Endothelial cell of umbilical vein (primary cell): Measurements from ENCODE around the gene PIK3C2G. TPM values are rescaled to one million over a fixed set of nuclear protein-coding genes. Genes with fewer than 3 reads are reported as not detected.

Experiments
- BruUV-seq: library from RNA; stranded (reverse); fragments of 400-500 nt; replicated peaks from 2 replicates; lab custom pipeline; 2021; lab: Mats Ljungman, UMichigan
- CTCF ChIA-PET: fragments of 300-600, 350-600 bp; sonication (Branson Sonifier 250); formaldehyde crosslinking; loops from one replicate; lab custom pipeline; 2021; ENCODE audit warnings: antibody characterized with exemption, inconsistent platforms; lab: Charles Lee
- POLR2A ChIA-PET: fragments of 300-600, 350-600 bp; sonication (Branson Sonifier 250); formaldehyde crosslinking; loops from one replicate; lab custom pipeline; 2021; ENCODE audit warnings: antibody characterized with exemption, inconsistent platforms; lab: Charles Lee
- DNase-seq: peaks from one replicate; pipeline ENCODE4 v3.0.0-alpha.2; 2011; ENCODE audit warnings: low read depth, low spot score
- FAIRE-seq: peaks from 2 replicates; lab custom pipeline; 2011; peaks lifted over from hg19 to GRCh38; lab: Jason Lieb, UNC
- H2AFZ ChIP-seq: 2 replicates; pipeline ENCODE4 v1.6.0; 2012; ENCODE audit warnings: low read depth, low read length, control low read depth, inconsistent platforms
- H3K27ac ChIP-seq: 2 replicates; pipeline ENCODE4 v1.5.1; 2011; ENCODE audit warnings: low read depth, mild to moderate bottlenecking, control low read depth, low read length, moderate library complexity; ENCODE audit not compliant: insufficient read depth
- H3K27me3 ChIP-seq, 2 experiments: 2 replicates each; pipeline versions ENCODE4 v1.6.0 to v1.6.1; 2011; ENCODE audit warnings: low read length in 2 of 2, mixed read lengths in 1 of 2; ENCODE audit not compliant: control insufficient read depth in 2 of 2, insufficient read depth in 2 of 2
- H3K36me3 ChIP-seq, 2 experiments: 2 replicates in 1 of 2; 3 replicates in 1 of 2; pipeline ENCODE4 v1.5.1; 2011; ENCODE audit warnings: low read length in 2 of 2, mild to moderate bottlenecking in 1 of 2, moderate library complexity in 1 of 2; ENCODE audit not compliant: control insufficient read depth in 2 of 2, insufficient read depth in 2 of 2; ENCODE audit errors: extremely low read depth in 1 of 2
- H3K4me1 ChIP-seq: 3 replicates; pipeline ENCODE4 v1.5.1; 2011; ENCODE audit warnings: mild to moderate bottlenecking, low read length; ENCODE audit not compliant: control insufficient read depth, insufficient read depth; ENCODE audit errors: extremely low read depth
- H3K4me2 ChIP-seq: 2 replicates; pipeline ENCODE4 v1.6.1; 2011; ENCODE audit warnings: low read length, control low read depth, mixed read lengths; ENCODE audit not compliant: insufficient read depth
- H3K4me3 ChIP-seq, 3 experiments: fragments of 200-600 bp in 1 of 3; sonication (generic), shearing (Covaris generic) in 1 of 3; replicated peaks in 1 of 3; 2 replicates each; pipeline ENCODE4 v1.5.1; 2011 to 2016; ENCODE audit warnings: control low read depth in 3 of 3, low read length in 3 of 3, mild to moderate bottlenecking in 2 of 3, inconsistent platforms in 1 of 3, low read depth in 1 of 3, moderate library complexity in 1 of 3; ENCODE audit not compliant: insufficient read depth in 1 of 3
- H3K79me2 ChIP-seq: 2 replicates; pipeline ENCODE4 v1.6.0; 2012; ENCODE audit warnings: low read length, inconsistent platforms; ENCODE audit not compliant: control insufficient read depth, insufficient read depth
- H3K9ac ChIP-seq: replicated peaks from 2 replicates; pipeline ENCODE3; 2011; ENCODE audit warnings: low read length, control low read depth; ENCODE audit not compliant: insufficient read depth; ENCODE audit errors: extremely low read depth
- H3K9me1 ChIP-seq: replicated peaks from 3 replicates; pipeline ENCODE4 v1.6.0; 2011; ENCODE audit warnings: mild to moderate bottlenecking, low read length; ENCODE audit not compliant: control insufficient read depth, insufficient read depth; ENCODE audit errors: extremely low read depth
- H3K9me3 ChIP-seq: replicated peaks from 2 replicates; pipeline ENCODE4 v1.5.1; 2012; ENCODE audit warnings: low read length, inconsistent platforms; ENCODE audit not compliant: control insufficient read depth, insufficient read depth
- H4K20me1 ChIP-seq: replicated peaks from 2 replicates; pipeline ENCODE3; 2011; ENCODE audit warnings: mild to moderate bottlenecking, low read length; ENCODE audit not compliant: control insufficient read depth, insufficient read depth; ENCODE audit errors: extremely low read depth
- CTCF ChIP-seq, 2 donors: IDR thresholded peaks; 1 replicate in 1 of 2; 2 replicates in 1 of 2; pipeline ENCODE4 v1.5.1; 2011; ENCODE audit warnings: low read length in 2 of 2, mild to moderate bottlenecking in 2 of 2, moderate library complexity in 2 of 2, control low read depth in 1 of 2, inconsistent platforms in 1 of 2, low read depth in 1 of 2; ENCODE audit not compliant: insufficient read depth in 1 of 2; ENCODE audit errors: extremely low read depth in 1 of 2
- EZH2 ChIP-seq: IDR thresholded peaks from 2 replicates; pipeline ENCODE4 v1.6.1; 2012; ENCODE audit warnings: borderline replicate concordance, low read depth, mild to moderate bottlenecking, moderate library complexity, low read length, inconsistent platforms; ENCODE audit not compliant: severe bottlenecking
- FOS ChIP-seq: IDR thresholded peaks from 2 replicates; pipeline ENCODE4 v1.6.1; 2011; ENCODE audit warnings: mild to moderate bottlenecking, low read length, moderate library complexity, borderline replicate concordance; ENCODE audit not compliant: insufficient read depth
- GATA2 ChIP-seq: IDR thresholded peaks from 2 replicates; pipeline ENCODE4 v1.7.0; 2011; ENCODE audit warnings: low read depth, mild to moderate bottlenecking, moderate library complexity, mixed read lengths, low read length; ENCODE audit not compliant: insufficient read length, insufficient read depth
- JUN ChIP-seq: IDR thresholded peaks from 2 replicates; pipeline ENCODE4 v1.6.1; 2011; ENCODE audit warnings: borderline replicate concordance, low read depth; ENCODE audit not compliant: insufficient read length, insufficient read depth
- MAX ChIP-seq: IDR thresholded peaks from 2 replicates; pipeline ENCODE4 v1.6.1; 2011; ENCODE audit not compliant: insufficient read depth, insufficient read length
- MYC ChIP-seq: IDR thresholded peaks from one replicate; pipeline ENCODE4 v1.6.1; 2011; ENCODE audit warnings: mild to moderate bottlenecking, low read depth, low read length
- POLR2A ChIP-seq: IDR thresholded peaks from 2 replicates; pipeline ENCODE4 v1.6.1; 2012; ENCODE audit warnings: low read depth, mild to moderate bottlenecking, control low read depth, low read length
- POLR2AphosphoS5 ChIP-seq: IDR thresholded peaks from 2 replicates; pipeline ENCODE4 v1.6.1; 2012; ENCODE audit warnings: low read depth, mild to moderate bottlenecking, control low read depth, low read length, moderate library complexity; ENCODE audit not compliant: insufficient read depth
- dilution Hi-C: fragments of 300-500 bp; cut with MboI; formaldehyde crosslinking; loops from one replicate; pipeline ENCODE4 v1.15.0; 2019; ENCODE audit warnings: low sequenced_read_pairs; ENCODE audit not compliant: extremely low pct_ligation_motif_present
- intact Hi-C: fragments of 100-400 bp; cut with micrococcal nuclease; formaldehyde crosslinking; loops from one replicate; pipeline ENCODE4 v1.10.0; 2022
- polyA plus RNA-seq, 4 experiments: library from polyadenylated mRNA; depleted of rRNA in 3 of 4; stranded (reverse) in 3 of 4; unstranded in 1 of 4; fragments of >200 nt; gene quantifications; 2 replicates each; pipeline versions ENCODE4 v1.2.1 to v1.2.3, GENCODE V29; 2011 to 2012; ENCODE audit warnings: missing spikeins in 1 of 4
- total RNA-seq: library from RNA; stranded (reverse); gene quantifications from 2 replicates; pipeline ENCODE4 v1.2.3, GENCODE V29; 2021

PIK3C2G gene
- total and polyA plus RNA-seq, 2 donors (not counting 3 experiments of a cell fraction or from before 2014, with no cell fraction given): not detected

- POLR2A ChIA-PET: no interaction called here
- dilution Hi-C loops: no loop called here
- Histone ChIP-seq H3K79me2 (no peaks in the 10 kb centered on the region), H4K20me1 (no peaks in the 10 kb centered on the region), H3K27ac (no peak overlapping the region), H2AFZ (no peak overlapping the region), H3K4me2 (no peak overlapping the region), H3K9ac (no peak overlapping the region), H3K4me3 (no peak overlapping the region), H3K36me3 (no peaks in the 10 kb centered on the region), H3K9me1 (no peaks in the 10 kb centered on the region), H3K9me3 (no peaks in the 10 kb centered on the region), H3K4me1 (no peaks in the 10 kb centered on the region), H3K27me3 (no peaks in the 10 kb centered on the region)
- FAIRE-seq (no peak), DNase-seq (no peak)
- CTCF ChIA-PET: no interaction called here
- no peak for TF ChIP-seq POLR2AphosphoS5
- no peak for TF ChIP-seq MYC
- TF ChIP-seq EZH2: no peak
- no peak for TF ChIP-seq GATA2
- no peak for TF ChIP-seq JUN
- no peak for TF ChIP-seq CTCF (IDR thresholded peaks at IDR 0.05; ENCODE audit: extremely low read depth in 1 of 2, insufficient read depth in 1 of 2, low read depth in 1 of 2, low read length in 2 of 2)
- no peak for TF ChIP-seq FOS
- no peak for TF ChIP-seq MAX
- no peak for TF ChIP-seq POLR2A
- intact Hi-C loops: no loop called here
- no TSS peak for BruUV-seq
Measured at GRCh38 chr12:18389820-18390219, 128.5 kb downstream of the PIK3C2G start.
